GM12878 (cell line): ENCODE measurements around the gene TUBAL3. TPM values are rescaled to one million over a fixed set of nuclear protein-coding genes. Genes with fewer than 3 reads are reported as not detected.

Experiments used
- ATAC-seq: fragments of 200-7000 bp; cut with Tn5 transposase; 3 replicates; pipeline ENCODE4 v1.9.1; 2020; ENCODE audit warnings: mild to moderate bottlenecking, moderate library complexity
- BruUV-seq: library from RNA; stranded (reverse); fragments of 400-500 nt; replicated peaks from 2 replicates; lab custom pipeline; 2021; lab: Mats Ljungman, UMichigan
- CTCF ChIA-PET: fragments of 300-600 bp; sonication (Branson Sonifier 250); formaldehyde crosslinking; extraction: SDS; loops from one replicate; lab custom pipeline; 2021; ENCODE audit warnings: inconsistent platforms; lab: Yijun Ruan, JAX
- POLR2A ChIA-PET: fragments of 350-600 bp; formaldehyde crosslinking; extraction: SDS; loops from one replicate; lab custom pipeline; 2021; ENCODE audit warnings: inconsistent platforms; lab: Charles Lee
- RAD21 ChIA-PET: fragments of 300-600 bp; sonication (Branson Sonifier 250); formaldehyde crosslinking; loops from one replicate; lab custom pipeline; 2023; ENCODE audit warnings: antibody characterized with exemption; ENCODE audit not compliant: unreplicated experiment; lab: Charles Lee
- SMC1A ChIA-PET: fragments of 300-600 bp; sonication (Branson Sonifier 250); formaldehyde crosslinking; loops from one replicate; lab custom pipeline; 2023; ENCODE audit not compliant: unreplicated experiment, uncharacterized antibody; lab: Charles Lee
- DNase-seq: peaks from one replicate; pipeline ENCODE4 v3.0.0-alpha.2; 2011; ENCODE audit warnings: low read depth, low spot score
- FAIRE-seq: peaks from 3 replicates; lab custom pipeline; 2011; peaks lifted over from hg19 to GRCh38; lab: Jason Lieb, UNC
- H2AFZ ChIP-seq: 2 replicates; pipeline ENCODE4 v1.6.0; 2011; ENCODE audit warnings: low read depth, low read length, control low read depth; ENCODE audit not compliant: control insufficient read depth
- H3K27ac ChIP-seq: 2 replicates; pipeline ENCODE4 v1.5.1; 2011; ENCODE audit warnings: control low read depth; ENCODE audit not compliant: control insufficient read depth, insufficient read depth
- H3K27me3 ChIP-seq, 2 experiments: replicated peaks in 1 of 2; 2 replicates each; pipeline versions ENCODE4 v1.6.0 to v1.6.1; 2011; ENCODE audit warnings: low read length in 1 of 2; ENCODE audit not compliant: control insufficient read depth in 2 of 2, insufficient read depth in 2 of 2
- H3K36me3 ChIP-seq, 2 experiments: 2 replicates each; pipeline ENCODE4 v1.5.1; 2011; ENCODE audit warnings: low read length in 1 of 2; ENCODE audit not compliant: control insufficient read depth in 2 of 2, insufficient read depth in 2 of 2
- H3K4me1 ChIP-seq: 2 replicates; pipeline ENCODE4 v1.6.1; 2011; ENCODE audit warnings: mild to moderate bottlenecking, low read length, moderate library complexity, mixed read lengths; ENCODE audit not compliant: control insufficient read depth, insufficient read depth
- H3K4me2 ChIP-seq: 2 replicates; pipeline ENCODE4 v1.6.0; 2011; ENCODE audit warnings: control low read depth; ENCODE audit not compliant: control insufficient read depth, insufficient read depth
- H3K4me3 ChIP-seq: fragments of 200-600 bp; sonication (generic); 2 replicates; pipeline ENCODE4 v1.5.1; 2016
- H3K79me2 ChIP-seq: 2 replicates; pipeline ENCODE4 v1.6.0; 2011; ENCODE audit warnings: low read length; ENCODE audit not compliant: control insufficient read depth, insufficient read depth
- H3K9ac ChIP-seq: 2 replicates; pipeline ENCODE4 v1.8.0; 2011; ENCODE audit warnings: low read length, control low read depth, mixed read lengths; ENCODE audit not compliant: control insufficient read depth, insufficient read depth
- H3K9me3 ChIP-seq: replicated peaks from 3 replicates; pipeline ENCODE4 v1.5.1; 2011; ENCODE audit warnings: mild to moderate bottlenecking, low read length; ENCODE audit not compliant: control insufficient read depth, insufficient read depth
- H4K20me1 ChIP-seq: 2 replicates; pipeline ENCODE4 v1.6.0; 2011; ENCODE audit not compliant: control insufficient read depth, insufficient read depth
- BHLHE40 ChIP-seq, 2 experiments: fragments of 450-650 bp in 1 of 2; IDR thresholded peaks; 2 replicates each; pipeline ENCODE4 v1.6.1; 2011 to 2017; ENCODE audit warnings: low read depth in 2 of 2, borderline replicate concordance in 1 of 2, improper control_type of control experiment in 1 of 2, low read length in 1 of 2, mild to moderate bottlenecking in 1 of 2
- CREB1 ChIP-seq: IDR thresholded peaks from 2 replicates; pipeline ENCODE4 v1.6.1; 2012; ENCODE audit warnings: low read depth, mild to moderate bottlenecking, inconsistent platforms
- DPF2 ChIP-seq: fragments of 450-650 bp; IDR thresholded peaks from 2 replicates; pipeline ENCODE4 v1.6.1; 2017; ENCODE audit warnings: mild to moderate bottlenecking
- IKZF2 ChIP-seq, 2 experiments: fragments of 450-650 bp; IDR thresholded peaks; 2 replicates each; pipeline ENCODE4 v1.6.1; 2017; ENCODE audit warnings: mild to moderate bottlenecking in 2 of 2, moderate library complexity in 2 of 2
- JUNB ChIP-seq: IDR thresholded peaks from 2 replicates; pipeline ENCODE4 v1.6.1; 2016; ENCODE audit warnings: antibody characterized with exemption, mild to moderate bottlenecking
- JUND ChIP-seq: IDR thresholded peaks from 2 replicates; pipeline ENCODE4 v1.6.1; 2012; ENCODE audit warnings: low read depth, mild to moderate bottlenecking, low read length, improper control_type of control experiment, moderate library complexity
- MTA2 ChIP-seq: fragments of 450-650 bp; IDR thresholded peaks from 2 replicates; pipeline ENCODE4 v1.6.1; 2016; ENCODE audit warnings: low read depth, mild to moderate bottlenecking, moderate library complexity
- RB1 ChIP-seq: fragments of 450-650 bp; formaldehyde crosslinking; IDR thresholded peaks from 2 replicates; pipeline ENCODE4 v1.6.1; 2017; ENCODE audit warnings: mild to moderate bottlenecking, borderline replicate concordance
- RELA ChIP-seq: fragments of 450-650 bp; IDR thresholded peaks from 2 replicates; pipeline ENCODE4 v1.8.0; 2014; ENCODE audit warnings: borderline replicate concordance; ENCODE audit not compliant: partially characterized antibody
- RUNX3 ChIP-seq: IDR thresholded peaks from 2 replicates; pipeline ENCODE4 v1.6.1; 2012; ENCODE audit warnings: low read length, inconsistent platforms
- SMARCA5 ChIP-seq: fragments of 450-650 bp; IDR thresholded peaks from 2 replicates; pipeline ENCODE4 v1.6.1; 2017; ENCODE audit warnings: mild to moderate bottlenecking
- SMC3 ChIP-seq: IDR thresholded peaks from 2 replicates; pipeline ENCODE4 v1.6.1; 2011; ENCODE audit warnings: low read length, improper control_type of control experiment, borderline replicate concordance
- TCF7 ChIP-seq: IDR thresholded peaks from 2 replicates; pipeline ENCODE4 v1.6.1; 2014; ENCODE audit warnings: antibody characterized with exemption, borderline replicate concordance
- YY1 ChIP-seq: IDR thresholded peaks from 2 replicates; pipeline ENCODE4 v1.6.1; 2011; ENCODE audit warnings: low read depth, mild to moderate bottlenecking, low read length
- ZBED1 ChIP-seq: IDR thresholded peaks from 2 replicates; pipeline ENCODE4 v1.6.1; 2016; ENCODE audit warnings: borderline replicate concordance
- WGBS: methylation state at CpG from one replicate; pipeline ENCODE4 v1.1.6; 2016; ENCODE audit warnings: low lambda C conversion rate; ENCODE audit not compliant: insufficient replicate concordance, insufficient coverage; ENCODE audit errors: missing lambda C conversion rate; 5-methylcytosine and 5-hydroxymethylcytosine counted together
- in situ Hi-C: fragments of 300-500 bp; cut with MboI; formaldehyde crosslinking; loops from 9 replicates; pipeline ENCODE4 v1.14.3; 2018; ENCODE audit warnings: mixed read lengths
- intact Hi-C: fragments of 100-400 bp; cut with micrococcal nuclease; formaldehyde crosslinking; loops from one replicate; pipeline ENCODE4 v1.14.2; 2022; ENCODE audit not compliant: unreplicated experiment
- polyA plus RNA-seq, 11 experiments: library from polyadenylated mRNA; depleted of rRNA in 4 of 11; unstranded in 6 of 11; stranded (reverse) in 5 of 11; fragments of >200 nt; fragmentation: Nextera tagmentation in 4 of 11; fragmentation: Illumina TruSeq in 1 of 11; extraction: Ambion mirVana in 4 of 11; extraction: Trizol in 1 of 11; gene quantifications; 1 replicate in 1 of 11; 2 replicates in 10 of 11; pipeline versions ENCODE4 v1.2.1 to v1.2.3, GENCODE V29; 2011 to 2016; ENCODE audit warnings: inconsistent platforms in 2 of 11, missing spikeins in 2 of 11, low read depth in 1 of 11
- total RNA-seq, 4 experiments: library from RNA; depleted of rRNA in 3 of 4; stranded (reverse); fragments of >200 nt in 3 of 4; fragmentation: Illumina TruSeq in 1 of 4; extraction: Trizol in 1 of 4; gene quantifications; 2 replicates each; pipeline versions ENCODE4 v1.2.1 to v1.2.3, GENCODE V29; 2013 to 2021
- TF ChIP-seq, protein P1 (sequence below): fragments of 450-650 bp; IDR thresholded peaks from 2 replicates; pipeline ENCODE4 v1.6.1; 2018; ENCODE audit warnings: mild to moderate bottlenecking, low read depth, moderate library complexity; ENCODE audit not compliant: partially characterized antibody
- TF ChIP-seq, protein P2 (sequence below): IDR thresholded peaks from 2 replicates; pipeline ENCODE4 v1.6.1; 2012; ENCODE audit warnings: low read depth, low read length, improper control_type of control experiment
- TF ChIP-seq, protein P3 (sequence below): IDR thresholded peaks from 2 replicates; pipeline ENCODE4 v1.6.1; 2012; ENCODE audit warnings: low read length, inconsistent platforms

The TUBAL3 gene
- total and polyA plus RNA-seq, 10 of the 15 experiments (the other 5 are each of a cell fraction or from before 2014, with no cell fraction given), result 0.03 to 0.06 TPM; not detected in 8

DNA sequence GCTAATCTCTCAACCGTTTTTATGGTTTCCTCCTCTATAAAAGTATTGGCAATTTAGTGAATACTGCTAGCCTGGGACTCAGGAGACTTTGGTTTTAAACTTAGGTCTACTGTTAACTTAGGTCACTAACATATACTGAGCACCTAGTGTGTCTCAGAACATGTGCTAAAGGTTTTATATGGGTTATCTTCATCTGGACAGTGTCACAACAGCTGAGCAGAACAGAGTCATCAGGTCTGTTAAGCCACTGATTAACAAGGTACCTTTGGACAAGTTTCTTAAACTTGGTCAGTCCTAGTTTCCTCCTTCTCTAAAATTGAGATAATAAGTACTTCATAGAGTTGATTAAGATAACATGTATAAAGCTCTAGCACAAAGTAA, 38.4 kb upstream of the TUBAL3 start (continued):
- TF ChIP-seq, protein P1, sequence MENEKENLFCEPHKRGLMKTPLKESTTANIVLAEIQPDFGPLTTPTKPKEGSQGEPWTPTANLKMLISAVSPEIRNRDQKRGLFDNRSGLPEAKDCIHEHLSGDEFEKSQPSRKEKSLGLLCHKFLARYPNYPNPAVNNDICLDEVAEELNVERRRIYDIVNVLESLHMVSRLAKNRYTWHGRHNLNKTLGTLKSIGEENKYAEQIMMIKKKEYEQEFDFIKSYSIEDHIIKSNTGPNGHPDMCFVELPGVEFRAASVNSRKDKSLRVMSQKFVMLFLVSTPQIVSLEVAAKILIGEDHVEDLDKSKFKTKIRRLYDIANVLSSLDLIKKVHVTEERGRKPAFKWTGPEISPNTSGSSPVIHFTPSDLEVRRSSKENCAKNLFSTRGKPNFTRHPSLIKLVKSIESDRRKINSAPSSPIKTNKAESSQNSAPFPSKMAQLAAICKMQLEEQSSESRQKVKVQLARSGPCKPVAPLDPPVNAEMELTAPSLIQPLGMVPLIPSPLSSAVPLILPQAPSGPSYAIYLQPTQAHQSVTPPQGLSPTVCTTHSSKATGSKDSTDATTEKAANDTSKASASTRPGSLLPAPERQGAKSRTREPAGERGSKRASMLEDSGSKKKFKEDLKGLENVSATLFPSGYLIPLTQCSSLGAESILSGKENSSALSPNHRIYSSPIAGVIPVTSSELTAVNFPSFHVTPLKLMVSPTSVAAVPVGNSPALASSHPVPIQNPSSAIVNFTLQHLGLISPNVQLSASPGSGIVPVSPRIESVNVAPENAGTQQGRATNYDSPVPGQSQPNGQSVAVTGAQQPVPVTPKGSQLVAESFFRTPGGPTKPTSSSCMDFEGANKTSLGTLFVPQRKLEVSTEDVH, result no peak
- TF ChIP-seq, protein P2, sequence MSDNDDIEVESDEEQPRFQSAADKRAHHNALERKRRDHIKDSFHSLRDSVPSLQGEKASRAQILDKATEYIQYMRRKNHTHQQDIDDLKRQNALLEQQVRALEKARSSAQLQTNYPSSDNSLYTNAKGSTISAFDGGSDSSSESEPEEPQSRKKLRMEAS, result no peak
- TF ChIP-seq RELA (no peak), IKZF2 (IDR thresholded peaks at IDR 0.05) (no peak)

DNA sequence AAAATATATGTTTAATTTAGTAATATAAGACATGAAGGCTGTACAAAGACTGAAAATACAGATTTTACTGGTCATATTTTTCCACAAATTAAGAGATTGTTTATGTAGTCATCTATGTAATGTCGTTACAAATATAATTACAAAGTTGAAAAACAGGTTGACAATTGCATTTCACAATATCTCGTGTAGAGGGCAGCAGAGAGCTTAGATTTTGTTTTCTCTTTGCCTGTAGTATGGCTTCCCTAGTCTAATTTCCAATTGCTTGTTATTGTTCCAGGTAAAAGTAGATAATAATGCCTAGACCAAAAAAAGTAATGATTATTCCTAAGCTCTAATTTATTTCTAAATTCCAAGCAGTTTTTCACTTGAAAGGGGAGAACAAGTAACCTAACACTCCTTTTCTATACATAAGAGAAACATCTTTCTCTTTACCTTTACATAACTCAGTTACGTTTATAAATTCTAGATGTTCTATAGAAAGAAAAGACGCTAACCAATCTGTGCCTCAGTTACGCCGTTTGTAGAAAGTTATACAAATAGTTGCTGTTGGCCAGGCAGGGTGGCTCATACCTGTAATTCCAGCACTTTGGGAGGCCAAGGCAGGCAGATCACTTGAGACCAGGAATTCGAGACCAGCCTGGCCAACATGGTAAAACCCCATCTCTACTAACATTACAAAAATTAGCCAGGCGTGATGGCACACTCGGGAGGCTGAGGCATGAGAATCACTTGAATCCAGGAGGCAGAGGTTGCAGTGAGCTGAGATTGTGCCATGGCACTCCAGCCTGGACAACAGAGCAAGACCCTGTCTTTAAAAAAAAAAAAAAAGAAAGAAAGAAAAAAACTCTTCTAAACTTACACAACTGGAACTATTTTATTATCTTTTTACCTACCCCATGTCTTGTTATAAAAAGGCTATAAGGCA, 37.7 kb upstream of the TUBAL3 start:
- no peak overlapping the region for H3K9ac ChIP-seq
- ChIA-PET POLR2A (interaction anchor here (0.6 to 1.5 kb wide), 3 partner anchors 171 to 416 kb away, joined by 3 to 6 read pairs (median 4); no protein-coding TSS in a partner anchor), CTCF (interaction anchor here (0.6 to 18.0 kb wide), 27 partner anchors 8 to 615 kb away, joined by 3 to 535 read pairs (median 5); partner anchors contain the start of gene GDI2), RAD21 (interaction anchor here (0.6 to 11.0 kb wide), 11 partner anchors 8 to 676 kb away, joined by 3 to 136 read pairs (median 4); partner anchors contain the start of genes ANKRD16 and FBH1), SMC1A (interaction anchor here (0.6 to 6.3 kb wide), 22 partner anchors 9 to 444 kb away, joined by 3 to 129 read pairs (median 4); no protein-coding TSS in a partner anchor)
- intact Hi-C loops (loop anchor here (1.0 to 10.0 kb wide), 3 partner anchors 165 to 422 kb away; no protein-coding TSS in a partner anchor), in situ Hi-C loops (loop anchor here (5.0 kb wide), 3 partner anchors 140 to 430 kb away; no protein-coding TSS in a partner anchor)
- FAIRE-seq, result no peak
- WGBS, result 27% methylated on average over 9 of the region's 9 CpGs
- no peaks in the 10 kb centered on the region for H3K27me3 ChIP-seq
- H3K4me3 ChIP-seq, result 0 out of 2 replicates have a peak overlapping the region, but pooled peaks have one; percentile 15
- ATAC-seq, result peak; percentile 49
- H3K36me3 ChIP-seq, result peaks cover 0 to 3% of the 10 kb centered on the region in 2 experiments; a peak in 2 of 4 replicates
- DNase-seq, result no peak
- 0 out of 2 replicates have a peak, but pooled peaks cover 2% of the 10 kb centered on the region for H4K20me1 ChIP-seq
- no peaks in the 10 kb centered on the region; the same call in 1 of the 2 replicates for H3K79me2 ChIP-seq
- H3K4me1 ChIP-seq, result peaks cover 35% of the 10 kb centered on the region
- H3K4me2 ChIP-seq, result peak overlapping the region; percentile 60; the same call in 1 of the 2 replicates
- H3K9me3 ChIP-seq, result no peaks in the 10 kb centered on the region
- no peak overlapping the region for H2AFZ ChIP-seq
- no TSS peak for BruUV-seq
- H3K27ac ChIP-seq, result peak overlapping the region; percentile 67
- TF ChIP-seq TCF7 (no peak), DPF2 (no peak), BHLHE40 (IDR thresholded peaks at IDR 0.05; ENCODE audit: borderline replicate concordance in 1 of 2, low read depth in 2 of 2, low read length in 1 of 2) (no peak), MTA2 (no peak), CREB1 (no peak), JUND (no peak), RUNX3 (no peak), YY1 (0 out of 2 replicates have a peak, but pooled peaks have one; percentile 12), ZBED1 (no peak), SMARCA5 (no peak), SMC3 (peak; percentile 60; the same call in 1 of the 2 replicates), JUNB (no peak), RB1 (0 out of 2 replicates have a peak, but pooled peaks have one; percentile 35)
- TF ChIP-seq, protein P3, sequence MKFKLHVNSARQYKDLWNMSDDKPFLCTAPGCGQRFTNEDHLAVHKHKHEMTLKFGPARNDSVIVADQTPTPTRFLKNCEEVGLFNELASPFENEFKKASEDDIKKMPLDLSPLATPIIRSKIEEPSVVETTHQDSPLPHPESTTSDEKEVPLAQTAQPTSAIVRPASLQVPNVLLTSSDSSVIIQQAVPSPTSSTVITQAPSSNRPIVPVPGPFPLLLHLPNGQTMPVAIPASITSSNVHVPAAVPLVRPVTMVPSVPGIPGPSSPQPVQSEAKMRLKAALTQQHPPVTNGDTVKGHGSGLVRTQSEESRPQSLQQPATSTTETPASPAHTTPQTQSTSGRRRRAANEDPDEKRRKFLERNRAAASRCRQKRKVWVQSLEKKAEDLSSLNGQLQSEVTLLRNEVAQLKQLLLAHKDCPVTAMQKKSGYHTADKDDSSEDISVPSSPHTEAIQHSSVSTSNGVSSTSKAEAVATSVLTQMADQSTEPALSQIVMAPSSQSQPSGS, result no peak
